ENCODE measurements around the gene PFKFB2.
A peak's percentile ranks its signal among the peaks of the same experiment; 100 is the strongest.

GRCh38 chr1:207058878-207059867, 6.1 kb downstream of the PFKFB2 start:
- TF ChIP-seq CTCF (IDR thresholded peaks at IDR 0.05; ENCODE audit: insufficient read depth, low read length): no peak
- peak; percentile 8; the same call in 1 of the 2 replicates for TF ChIP-seq SPI1 (IDR thresholded peaks at IDR 0.05; ENCODE audit: borderline replicate concordance, low read depth)

All from HL-60 (cell line).